GM13977 (cell line): ENCODE data around the gene ETFA.

Experiments used
- DNase-seq: peaks from one replicate; pipeline ENCODE4 v3.0.0; 2012; ENCODE audit warnings: low spot score
- CTCF ChIP-seq: IDR thresholded peaks from 2 replicates; pipeline ENCODE4 v1.5.1; 2012; ENCODE audit warnings: mild to moderate bottlenecking, control low read depth; ENCODE audit not compliant: insufficient read depth; ENCODE audit errors: extremely low read depth, missing control alignments
- in situ Hi-C: fragments of 300-500 bp; cut with MboI; formaldehyde crosslinking; loops from one replicate; pipeline ENCODE4 v1.12.0; 2022; ENCODE audit warnings: low sequenced_read_pairs, low pct_unique_long_range_greater_than_20kb, mixed read lengths, inconsistent platforms; ENCODE audit not compliant: unreplicated experiment

Gene ETFA

GRCh38 chr15:76177491-76178040 is 133.7 kb downstream of the ETFA start:
- no peak for DNase-seq
- in situ Hi-C loops = no loop called here
- TF ChIP-seq CTCF = no peak

- TF ChIP-seq CTCF = no peak
- no peak for DNase-seq
- in situ Hi-C loops = no loop called here
Observed at GRCh38 chr15:76176487-76177085, 134.7 kb downstream of the ETFA start.

- TF ChIP-seq CTCF = no peak
- DNase-seq = no peak
- in situ Hi-C loops = no loop called here
Observed at GRCh38 chr15:76176059-76176458, 135.2 kb downstream of the ETFA start.

- no peak for DNase-seq
- TF ChIP-seq CTCF = no peak
- in situ Hi-C loops = no loop called here
Observed at GRCh38 chr15:76175442-76175841, 135.8 kb downstream of the ETFA start.

- in situ Hi-C loops = no loop called here
- no peak for DNase-seq
- no peak for TF ChIP-seq CTCF
Observed at GRCh38 chr15:76174654-76175053, 136.6 kb downstream of the ETFA start.

GRCh38 chr15:76173317-76173834 is 137.9 kb downstream of the ETFA start:
- no peak for DNase-seq
- no peak for TF ChIP-seq CTCF
- in situ Hi-C loops = no loop called here
